GM18498 (cell line): ENCODE results near the gene RSAD2.

Experiments
- ATAC-seq: cut with Tn5 transposase; IDR thresholded peaks from one replicate; pipeline ENCODE4 v1.9.1; 2021; ENCODE audit warnings: mild to moderate bottlenecking, moderate library complexity; ENCODE audit not compliant: unreplicated experiment

RSAD2 gene

DNA sequence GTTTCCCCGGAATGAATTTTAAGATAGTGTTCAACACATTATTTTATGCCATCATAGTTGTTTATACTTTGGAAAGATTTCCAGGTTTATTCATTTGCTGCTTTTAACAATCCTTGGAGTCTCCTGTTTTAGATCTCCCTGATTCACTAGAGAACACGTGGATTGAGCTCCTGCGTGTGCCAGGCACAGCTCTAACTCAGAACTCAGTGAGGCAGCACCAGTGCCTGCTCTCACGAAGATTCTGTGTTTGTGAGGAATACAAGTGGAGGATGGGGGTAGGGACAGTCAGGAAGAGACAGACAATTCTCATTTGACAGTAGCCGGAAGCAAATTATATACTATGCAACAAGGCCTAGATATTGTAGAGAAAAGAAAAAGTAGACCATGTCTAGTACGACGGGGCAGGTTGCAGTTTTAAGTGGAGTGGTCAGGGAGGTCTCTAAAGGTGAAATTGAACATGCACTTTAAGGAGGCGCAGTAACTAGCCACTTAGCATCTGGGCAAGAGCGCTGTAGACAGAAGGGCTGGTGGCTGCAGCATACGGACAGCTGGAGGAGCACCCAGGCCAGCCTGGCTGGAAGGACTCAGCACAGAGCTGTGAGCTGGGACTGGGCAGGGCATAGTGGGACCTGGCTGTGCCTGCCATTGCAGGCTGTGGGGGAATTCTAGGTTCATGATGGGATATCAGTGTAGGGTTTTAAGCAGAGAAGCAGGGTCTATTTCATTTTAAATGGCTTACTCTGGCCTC is 63.9 kb downstream of the RSAD2 start:
- ATAC-seq = no peak

DNA sequence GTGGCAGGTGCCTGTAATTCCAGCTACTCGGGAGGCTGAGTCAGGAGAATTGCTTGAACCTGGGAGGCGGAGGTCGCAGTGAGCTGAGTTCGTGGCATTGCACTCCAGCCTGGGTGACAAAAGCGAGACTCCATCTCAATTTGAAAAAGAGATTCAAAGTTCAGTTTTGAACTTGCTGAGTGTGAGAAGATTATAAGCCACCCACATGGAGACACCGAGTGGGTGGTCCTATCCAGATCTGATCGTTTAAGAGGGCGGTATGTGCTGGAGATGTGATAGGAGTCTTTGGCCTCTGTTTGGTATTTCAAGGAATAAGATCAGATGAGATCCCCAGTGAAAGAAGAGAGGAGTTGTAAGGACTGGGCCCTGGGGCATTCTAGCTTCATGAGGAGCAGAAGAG is 65.3 kb downstream of the RSAD2 start:
- ATAC-seq = no peak

DNA sequence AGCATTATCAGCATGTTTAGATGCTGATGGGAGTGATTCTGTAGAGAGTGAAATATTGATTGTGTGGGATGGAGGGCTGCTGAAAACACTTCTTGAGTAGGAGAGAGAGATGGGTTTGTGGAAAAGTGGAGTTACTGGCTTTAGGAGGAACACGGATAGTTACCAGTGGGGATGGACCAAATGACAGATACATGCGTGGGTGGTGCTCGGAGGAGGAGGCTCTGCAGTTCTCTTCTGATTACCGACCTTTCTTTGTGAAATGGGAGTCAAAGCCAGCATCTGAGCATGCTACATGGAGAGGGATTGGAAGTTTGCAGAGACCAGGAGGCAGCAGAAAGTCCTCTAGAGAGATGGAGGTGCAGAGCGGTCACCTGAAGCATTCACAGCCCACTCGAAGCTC is 65.9 kb downstream of the RSAD2 start:
- no peak for ATAC-seq

DNA sequence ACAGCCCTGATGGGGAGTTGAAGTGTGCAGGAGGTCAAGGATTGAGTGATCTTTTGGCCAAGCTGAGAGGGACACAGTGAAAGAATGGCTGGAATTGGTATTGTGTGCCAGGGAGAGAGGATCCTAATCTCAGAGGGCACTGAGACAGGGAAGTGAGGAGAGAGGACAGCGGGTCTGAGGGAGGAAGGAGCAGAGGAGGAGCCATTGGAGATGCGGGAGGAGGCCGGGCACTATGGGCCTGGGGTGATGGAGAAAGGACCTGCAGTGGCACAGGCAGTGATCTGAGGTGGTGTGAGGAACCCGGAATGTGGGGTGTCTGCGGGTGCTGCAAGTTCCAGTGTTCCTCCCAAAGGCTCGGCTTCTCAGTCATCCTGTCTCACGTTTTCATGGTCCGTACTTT is 66.4 kb downstream of the RSAD2 start:
- ATAC-seq = no peak

DNA sequence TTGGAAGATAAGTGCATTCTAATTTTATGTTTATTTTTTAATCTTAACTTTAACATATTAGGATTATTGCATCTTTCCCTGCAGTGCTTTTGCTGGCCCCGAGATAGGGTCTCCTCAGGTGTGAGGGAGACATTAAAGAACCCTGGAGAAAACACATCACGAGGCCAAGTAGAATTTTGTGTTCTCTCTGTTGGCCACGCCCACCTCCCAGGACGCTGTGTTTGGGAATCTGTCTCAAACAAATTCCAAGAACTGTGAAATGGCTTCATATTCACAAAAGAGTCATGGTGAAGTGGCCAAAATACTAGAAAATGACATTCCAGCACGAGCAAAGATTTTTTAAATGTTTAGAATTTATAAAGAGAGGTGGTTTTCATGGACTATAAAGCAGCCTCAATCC is 67.0 kb downstream of the RSAD2 start:
- no peak for ATAC-seq

DNA sequence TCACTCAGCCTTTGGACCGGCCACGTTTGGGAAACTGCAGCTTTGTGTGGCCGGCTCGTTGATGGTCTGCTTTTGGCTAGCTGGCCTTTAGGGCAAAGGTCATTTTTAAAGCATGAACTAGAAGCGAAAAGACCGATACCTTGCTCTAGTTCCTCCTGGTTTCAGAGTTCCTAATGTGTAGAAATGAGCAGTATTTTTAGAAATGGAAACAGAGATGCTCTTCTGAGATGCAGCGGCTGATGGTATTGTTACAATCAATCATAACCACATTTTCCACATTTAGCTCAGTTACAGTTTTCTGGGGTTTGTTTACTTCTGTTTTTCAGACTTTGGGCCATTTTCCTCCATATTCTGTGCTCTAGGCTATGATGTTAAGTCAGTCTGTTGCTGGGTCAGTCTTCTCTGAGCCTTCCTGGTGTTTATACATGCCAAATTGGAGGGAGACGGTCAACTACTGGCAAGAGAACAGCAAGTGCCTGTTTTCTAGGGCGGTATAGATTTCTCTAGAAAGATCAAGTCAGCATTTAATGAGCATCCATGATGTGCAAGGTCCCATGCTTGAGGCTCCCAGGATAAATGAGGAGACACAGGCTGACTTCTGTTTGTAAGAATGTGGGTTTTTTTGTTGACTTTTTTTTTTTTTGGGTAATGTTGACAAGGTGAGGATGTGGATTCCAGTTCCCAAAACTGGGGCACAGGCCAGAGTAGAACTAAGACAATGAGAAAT is 67.7 kb downstream of the RSAD2 start:
- ATAC-seq = peak; percentile 94

DNA sequence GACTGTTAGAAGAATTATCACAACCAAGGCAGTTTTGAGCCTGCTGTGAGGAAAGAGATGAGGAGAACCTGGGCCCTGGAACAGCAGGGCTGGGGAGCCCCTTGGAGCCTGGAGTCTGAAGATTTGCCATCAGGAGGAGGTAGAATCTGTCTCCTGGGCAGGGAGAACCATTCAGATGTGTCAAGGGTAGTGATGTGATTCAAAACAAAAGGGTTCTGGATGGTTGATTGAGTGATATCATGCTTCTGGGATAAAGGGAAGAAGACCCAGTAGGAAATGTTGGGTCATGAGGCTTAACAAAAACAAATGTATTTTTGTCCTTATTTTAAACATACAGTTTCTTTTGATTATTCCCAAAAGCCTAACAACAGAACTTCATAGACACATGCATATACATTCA is 68.2 kb downstream of the RSAD2 start:
- peak; percentile 1 for ATAC-seq

DNA sequence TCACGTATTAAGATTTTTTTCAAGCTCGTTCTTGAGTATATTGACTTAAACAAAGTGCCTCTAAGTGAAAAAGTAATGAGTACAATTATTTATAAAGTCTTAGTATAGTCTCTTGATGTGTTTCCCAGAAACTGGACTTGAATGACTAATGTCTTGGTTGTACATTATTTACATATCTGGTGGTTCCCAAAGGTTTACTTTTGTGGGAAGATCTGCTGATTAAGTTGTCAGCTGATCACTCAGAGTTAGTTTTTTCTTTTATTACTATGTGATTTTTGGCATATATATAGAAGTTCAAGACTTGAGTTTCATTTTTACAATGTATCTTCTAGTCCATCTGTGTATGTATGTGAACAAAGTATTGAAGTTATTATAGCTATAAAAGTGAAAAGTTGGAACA is 69.1 kb downstream of the RSAD2 start:
- ATAC-seq = no peak
